HCT116 (cell line): ENCODE measurements around the gene C1QTNF4. TPM values are rescaled to one million over a fixed set of nuclear protein-coding genes. Genes with fewer than 3 reads are reported as not detected.

Source experiments
- ATAC-seq: fragments of 200-7000 bp; cut with Tn5 transposase; 2 replicates; pipeline ENCODE4 v1.9.1; 2020; ENCODE audit warnings: mild to moderate bottlenecking, moderate library complexity
- BruUV-seq: library from RNA; stranded (reverse); fragments of 400-500 nt; replicated peaks from 2 replicates; lab custom pipeline; 2021; lab: Mats Ljungman, UMichigan
- CTCF ChIA-PET: fragments of 300-600 bp; sonication (Branson Sonifier 250); formaldehyde crosslinking; loops from one replicate; lab custom pipeline; 2021; ENCODE audit warnings: antibody characterized with exemption; lab: Charles Lee
- POLR2A ChIA-PET: fragments of 300-600, 350-600 bp; sonication (Branson Sonifier 250); formaldehyde crosslinking; loops from one replicate; lab custom pipeline; 2021; ENCODE audit warnings: antibody characterized with exemption; lab: Charles Lee
- RAD21 ChIA-PET, 2 experiments: fragments of 300-600 bp; sonication (Branson Sonifier 250); formaldehyde crosslinking; loops; one replicate each; lab custom pipeline; 2023; ENCODE audit warnings: low total read pairs in 2 of 2; ENCODE audit not compliant: uncharacterized antibody in 2 of 2, unreplicated experiment in 2 of 2, low non-redundant PET in 1 of 2; lab: Charles Lee
- DNase-seq: peaks from one replicate; pipeline ENCODE4 v3.0.0-alpha.2; 2010; ENCODE audit warnings: low read depth, low spot score
- H2AFZ ChIP-seq: fragments of 200-600 bp; shearing (Covaris generic), sonication (generic); 2 replicates; pipeline ENCODE4 v1.6.1; 2017; ENCODE audit warnings: low read depth, mixed run types, mixed read lengths, antibody characterized with exemption, low read length; ENCODE audit not compliant: poor library complexity, severe bottlenecking
- H3K27ac ChIP-seq: 2 replicates; pipeline ENCODE4 v1.5.1; 2012; ENCODE audit warnings: low read depth, low read length
- H3K27me3 ChIP-seq: fragments of 200-600 bp; sonication (generic); 2 replicates; pipeline ENCODE4 v1.6.1; 2016; ENCODE audit warnings: mixed run types, low read length, mixed read lengths; ENCODE audit not compliant: insufficient read depth
- H3K36me3 ChIP-seq, 2 experiments: fragments of 200-500 bp in 1 of 2; fragments of 200-600 bp in 1 of 2; sonication (Bioruptor generic) in 1 of 2; sonication (generic) in 1 of 2; 2 replicates each; pipeline versions ENCODE4 v1.5.1 to v1.6.1; 2014 to 2016; ENCODE audit warnings: low read length in 2 of 2, inconsistent platforms in 1 of 2, mixed read lengths in 1 of 2, mixed run types in 1 of 2; ENCODE audit not compliant: insufficient read depth in 2 of 2, control insufficient read depth in 1 of 2
- H3K4me1 ChIP-seq, 2 experiments: fragments of 200-600 bp in 1 of 2; sonication (generic) in 1 of 2; 2 replicates each; pipeline versions ENCODE4 v1.5.1 to v1.6.1; 2012 to 2017; ENCODE audit warnings: low read length in 2 of 2, inconsistent platforms in 1 of 2, mild to moderate bottlenecking in 1 of 2, mixed read lengths in 1 of 2, mixed run types in 1 of 2, moderate library complexity in 1 of 2; ENCODE audit not compliant: insufficient read depth in 2 of 2, control insufficient read depth in 1 of 2
- H3K4me2 ChIP-seq: fragments of 200-600 bp; sonication (generic); 2 replicates; pipeline ENCODE4 v1.6.1; 2017; ENCODE audit warnings: mixed run types, low read length, mixed read lengths
- H3K4me3 ChIP-seq, 2 experiments: fragments of 200-600 bp in 1 of 2; sonication (generic) in 1 of 2; replicated peaks in 1 of 2; 2 replicates each; pipeline ENCODE4 v1.5.1; 2011 to 2016; ENCODE audit warnings: low read length in 2 of 2, control low read depth in 1 of 2, low read depth in 1 of 2, mild to moderate bottlenecking in 1 of 2, mixed read lengths in 1 of 2, mixed run types in 1 of 2
- H3K79me2 ChIP-seq: fragments of 200-600 bp; sonication (generic); 2 replicates; pipeline ENCODE4 v1.6.1; 2017; ENCODE audit warnings: mild to moderate bottlenecking, mixed run types, low read length, moderate library complexity, mixed read lengths; ENCODE audit not compliant: insufficient read depth
- H3K9ac ChIP-seq: fragments of 200-600 bp; sonication (generic); 2 replicates; pipeline ENCODE4 v1.6.1; 2016; ENCODE audit warnings: low read length, mixed read lengths
- H3K9me2 ChIP-seq: fragments of 200-600 bp; sonication (generic), shearing (Covaris generic); 2 replicates; pipeline ENCODE4 v1.6.1; 2017; ENCODE audit warnings: mixed run types, mild to moderate bottlenecking, moderate library complexity; ENCODE audit not compliant: insufficient read depth
- H3K9me3 ChIP-seq, 2 experiments: fragments of 200-500 bp in 1 of 2; fragments of 200-600 bp in 1 of 2; sonication (Bioruptor generic) in 1 of 2; sonication (generic) in 1 of 2; 2 replicates each; pipeline ENCODE4 v1.6.1; 2014 to 2017; ENCODE audit warnings: low read length in 2 of 2, mixed read lengths in 2 of 2, inconsistent platforms in 1 of 2, low read depth in 1 of 2, mild to moderate bottlenecking in 1 of 2, mixed run types in 1 of 2, moderate library complexity in 1 of 2; ENCODE audit not compliant: control insufficient read depth in 1 of 2, insufficient read depth in 1 of 2
- H4K20me1 ChIP-seq: fragments of 200-600 bp; sonication (generic), shearing (Covaris generic); 2 replicates; pipeline ENCODE4 v1.6.1; 2017; ENCODE audit warnings: mixed run types, mild to moderate bottlenecking, moderate library complexity; ENCODE audit not compliant: insufficient read depth
- CBX3 ChIP-seq: IDR thresholded peaks from 2 replicates; pipeline ENCODE4 v1.6.1; 2012; ENCODE audit warnings: low read depth
- CEBPB ChIP-seq: IDR thresholded peaks from 2 replicates; pipeline ENCODE4 v1.6.1; 2012; ENCODE audit warnings: low read depth
- EGR1 ChIP-seq: IDR thresholded peaks from 2 replicates; pipeline ENCODE4 v1.6.1; 2012; ENCODE audit warnings: low read depth
- ELF1 ChIP-seq: IDR thresholded peaks from 2 replicates; pipeline ENCODE4 v1.6.1; 2012; ENCODE audit warnings: low read depth, borderline replicate concordance
- EZH2 ChIP-seq: fragments of 200-600 bp; sonication (generic); IDR thresholded peaks from 2 replicates; pipeline ENCODE4 v1.6.1; 2017; ENCODE audit warnings: antibody characterized with exemption, mixed run types
- EZH2phosphoT487 ChIP-seq: fragments of 200-600 bp; IDR thresholded peaks from 2 replicates; pipeline ENCODE4 v1.6.1; 2018; ENCODE audit warnings: antibody characterized with exemption, borderline replicate concordance
- JUND ChIP-seq: IDR thresholded peaks from 2 replicates; pipeline ENCODE4 v1.6.1; 2012
- RAD21 ChIP-seq: IDR thresholded peaks from 2 replicates; pipeline ENCODE4 v1.6.1; 2012; ENCODE audit warnings: low read depth, mild to moderate bottlenecking
- REST ChIP-seq: IDR thresholded peaks from 2 replicates; pipeline ENCODE4 v1.6.1; 2012; ENCODE audit warnings: low read depth
- SIN3A ChIP-seq: IDR thresholded peaks from 2 replicates; pipeline ENCODE4 v1.6.1; 2012; ENCODE audit warnings: low read depth
- SP1 ChIP-seq: IDR thresholded peaks from 2 replicates; pipeline ENCODE4 v1.6.1; 2012; ENCODE audit warnings: low read depth
- SRF ChIP-seq: IDR thresholded peaks from 2 replicates; pipeline ENCODE4 v1.6.1; 2012; ENCODE audit warnings: low read depth
- TCF7L2 ChIP-seq: IDR thresholded peaks from 2 replicates; pipeline ENCODE4 v1.7.0; 2011; ENCODE audit warnings: borderline replicate concordance, inconsistent platforms; ENCODE audit not compliant: insufficient read depth, insufficient read length; ENCODE audit errors: extremely low read depth
- YY1 ChIP-seq: IDR thresholded peaks from 2 replicates; pipeline ENCODE4 v1.6.1; 2011; ENCODE audit warnings: low read length, low read depth, moderate library complexity, mild to moderate bottlenecking; ENCODE audit not compliant: insufficient replicate concordance; ENCODE audit errors: extremely low read depth
- ZFX ChIP-seq: fragments of 450-650 bp; IDR thresholded peaks from 2 replicates; pipeline ENCODE4 v1.6.1; 2017
- ZNF274 ChIP-seq: fragments of 200-500 bp; sonication (Bioruptor generic); IDR thresholded peaks from 2 replicates; pipeline ENCODE4 v1.6.1; 2014; ENCODE audit warnings: mild to moderate bottlenecking, low read depth, low read length, inconsistent platforms
- intact Hi-C: fragments of 100-400 bp; cut with micrococcal nuclease; formaldehyde crosslinking; loops from 2 replicates; pipeline ENCODE4 v1.10.0; 2022
- total RNA-seq: library from RNA; stranded (reverse); gene quantifications from one replicate; pipeline ENCODE4 v1.2.1, GENCODE V29; 2021; ENCODE audit not compliant: unreplicated experiment
- TF ChIP-seq, protein P1 (sequence below): IDR thresholded peaks from 2 replicates; pipeline ENCODE4 v1.6.1; 2012

Gene C1QTNF4
- total RNA-seq, 1 experiment from 2014 or later: 0.34 TPM

DNA sequence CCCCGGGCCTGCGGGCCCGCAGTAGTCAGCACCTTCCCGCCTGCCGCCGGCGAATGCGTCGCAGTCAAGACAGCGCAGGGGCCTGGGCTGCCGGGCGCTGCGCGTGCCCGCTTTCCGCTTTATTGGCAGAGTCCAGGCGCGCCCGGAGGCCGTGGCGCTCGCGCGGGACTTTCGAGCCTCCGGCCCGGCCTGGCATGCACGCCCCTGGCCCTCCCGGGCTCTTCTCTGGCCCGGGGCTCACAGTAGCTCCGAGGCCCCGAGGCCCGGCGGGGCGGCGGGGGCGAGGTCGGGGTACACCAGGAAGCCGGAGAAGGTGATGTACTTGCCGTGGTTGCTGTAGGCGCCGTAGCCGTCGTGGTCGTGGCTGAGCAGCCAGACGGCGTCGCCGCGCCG, 4.6 kb downstream of the C1QTNF4 start:
- no peaks in the 10 kb centered on the region for H3K9me2 ChIP-seq
- POLR2A ChIA-PET: no interaction called here

More for the DNA sequence above, 4.6 kb downstream of the C1QTNF4 start:
- Histone ChIP-seq H3K4me3 (no peak overlapping the region), H3K79me2 (no peaks in the 10 kb centered on the region), H3K27ac (no peak overlapping the region), H2AFZ (no peak overlapping the region), H3K4me1 (no peaks in the 10 kb centered on the region), H3K36me3 (no peaks in the 10 kb centered on the region), H4K20me1 (no peaks in the 10 kb centered on the region), H3K27me3 (peaks cover 6% of the 10 kb centered on the region; the same call in 1 of the 2 replicates), H3K4me2 (no peak overlapping the region), H3K9ac (no peak overlapping the region), H3K9me3 (no peaks in the 10 kb centered on the region)
- TF ChIP-seq ZNF274: no peak
- no peak for TF ChIP-seq CEBPB
- no peak for TF ChIP-seq REST
- no peak for TF ChIP-seq EZH2phosphoT487
- no peak for TF ChIP-seq ZFX
- no peak for TF ChIP-seq ELF1
- TF ChIP-seq SRF: no peak
- TF ChIP-seq SIN3A: no peak
- TF ChIP-seq RAD21: no peak
- TF ChIP-seq TCF7L2: no peak
- TF ChIP-seq, protein P1, sequence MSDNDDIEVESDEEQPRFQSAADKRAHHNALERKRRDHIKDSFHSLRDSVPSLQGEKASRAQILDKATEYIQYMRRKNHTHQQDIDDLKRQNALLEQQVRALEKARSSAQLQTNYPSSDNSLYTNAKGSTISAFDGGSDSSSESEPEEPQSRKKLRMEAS: no peak
- TF ChIP-seq JUND: no peak
- TF ChIP-seq EGR1: no peak
- TF ChIP-seq YY1: no peak
- no peak for TF ChIP-seq SP1
- TF ChIP-seq EZH2: no peak
- TF ChIP-seq CBX3: no peak
- intact Hi-C loops: no loop called here
- RAD21 ChIA-PET: no interaction called here
- BruUV-seq: no TSS peak
- DNase-seq: no peak
- CTCF ChIA-PET: no interaction called here
- no peak for ATAC-seq
